Measurements from ENCODE around the gene ZYG11A.

DNA sequence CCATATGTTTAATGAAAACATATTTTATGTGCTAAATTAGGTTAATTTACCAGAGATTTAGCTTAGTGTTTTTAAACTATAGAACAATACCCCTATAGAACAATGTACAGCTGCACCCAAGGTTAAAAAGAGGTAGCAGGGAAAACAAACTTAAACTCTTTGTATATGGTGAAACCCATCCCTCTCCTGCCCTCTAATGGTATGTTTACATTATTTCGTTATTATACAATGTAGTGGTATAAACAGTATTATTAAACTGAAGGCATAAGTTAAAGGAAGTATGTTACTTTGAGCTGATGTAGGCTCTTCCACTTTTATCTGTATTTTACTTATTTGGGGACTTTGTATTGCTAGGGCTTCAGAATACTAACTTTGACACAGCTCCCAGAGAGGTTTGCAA is 16.7 kb upstream of the ZYG11A start:
- TF ChIP-seq, protein P1, sequence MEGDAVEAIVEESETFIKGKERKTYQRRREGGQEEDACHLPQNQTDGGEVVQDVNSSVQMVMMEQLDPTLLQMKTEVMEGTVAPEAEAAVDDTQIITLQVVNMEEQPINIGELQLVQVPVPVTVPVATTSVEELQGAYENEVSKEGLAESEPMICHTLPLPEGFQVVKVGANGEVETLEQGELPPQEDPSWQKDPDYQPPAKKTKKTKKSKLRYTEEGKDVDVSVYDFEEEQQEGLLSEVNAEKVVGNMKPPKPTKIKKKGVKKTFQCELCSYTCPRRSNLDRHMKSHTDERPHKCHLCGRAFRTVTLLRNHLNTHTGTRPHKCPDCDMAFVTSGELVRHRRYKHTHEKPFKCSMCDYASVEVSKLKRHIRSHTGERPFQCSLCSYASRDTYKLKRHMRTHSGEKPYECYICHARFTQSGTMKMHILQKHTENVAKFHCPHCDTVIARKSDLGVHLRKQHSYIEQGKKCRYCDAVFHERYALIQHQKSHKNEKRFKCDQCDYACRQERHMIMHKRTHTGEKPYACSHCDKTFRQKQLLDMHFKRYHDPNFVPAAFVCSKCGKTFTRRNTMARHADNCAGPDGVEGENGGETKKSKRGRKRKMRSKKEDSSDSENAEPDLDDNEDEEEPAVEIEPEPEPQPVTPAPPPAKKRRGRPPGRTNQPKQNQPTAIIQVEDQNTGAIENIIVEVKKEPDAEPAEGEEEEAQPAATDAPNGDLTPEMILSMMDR (IDR thresholded peaks at IDR 0.05) = peak; percentile 53
- TF ChIP-seq ZFX (IDR thresholded peaks at IDR 0.05; ENCODE audit: borderline replicate concordance) = no peak

All from 22Rv1 (cell line).